Fibroblast of skin of scalp (primary cell): ENCODE data around the gene MEIS1.

ENCODE experiments used
- DNase-seq: peaks from one replicate; pipeline ENCODE4 v3.0.0-alpha.2; 2013

Gene MEIS1

DNA sequence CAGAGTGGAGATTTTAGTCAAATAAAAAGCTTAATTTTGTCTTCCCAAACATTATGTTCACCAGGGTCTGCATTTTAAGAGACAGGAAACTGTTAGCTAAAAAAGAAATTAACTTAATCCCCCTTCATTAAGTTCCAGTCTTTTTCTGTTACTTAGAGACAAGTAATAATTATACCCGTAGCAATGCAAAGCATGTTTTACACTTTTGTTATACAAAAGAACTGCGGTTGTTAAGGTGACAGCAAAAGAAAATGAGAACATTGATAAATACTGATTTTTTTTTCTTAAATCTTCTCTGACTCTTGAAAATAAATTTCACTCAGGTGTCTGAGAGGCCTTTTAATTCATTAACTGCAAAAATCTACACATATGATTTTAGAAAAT lies 101.4 kb downstream of the MEIS1 start:
- no peak for DNase-seq

DNA sequence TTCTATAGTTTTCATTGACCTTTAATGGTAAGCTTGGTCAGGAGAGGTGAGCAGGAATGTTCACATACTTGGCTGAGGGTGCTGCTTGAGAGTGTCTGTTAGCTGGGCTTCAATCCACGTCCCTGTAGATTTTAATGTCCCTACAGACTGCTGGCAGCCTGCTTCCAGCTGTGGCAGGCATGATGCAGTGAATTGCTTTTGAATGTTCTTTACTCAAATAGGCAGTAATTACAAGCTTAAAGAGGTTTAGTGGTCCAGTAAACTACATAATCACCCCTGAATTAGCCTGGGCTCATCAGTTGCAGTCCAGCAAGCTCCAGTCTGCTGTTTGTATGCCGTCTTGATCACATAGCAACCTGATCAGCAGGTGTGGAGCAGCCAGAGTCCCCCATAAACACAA lies 102.1 kb downstream of the MEIS1 start:
- peak; percentile 13 for DNase-seq

- DNase-seq, result no peak
These were observed 103.4 kb downstream of the MEIS1 start for GRCh38 chr2:66538291-66538690.

GRCh38 chr2:66539452-66539851 lies 104.5 kb downstream of the MEIS1 start:
- DNase-seq, result peak; percentile 23

GRCh38 chr2:66541646-66542045 lies 106.7 kb downstream of the MEIS1 start:
- DNase-seq, result no peak

DNA sequence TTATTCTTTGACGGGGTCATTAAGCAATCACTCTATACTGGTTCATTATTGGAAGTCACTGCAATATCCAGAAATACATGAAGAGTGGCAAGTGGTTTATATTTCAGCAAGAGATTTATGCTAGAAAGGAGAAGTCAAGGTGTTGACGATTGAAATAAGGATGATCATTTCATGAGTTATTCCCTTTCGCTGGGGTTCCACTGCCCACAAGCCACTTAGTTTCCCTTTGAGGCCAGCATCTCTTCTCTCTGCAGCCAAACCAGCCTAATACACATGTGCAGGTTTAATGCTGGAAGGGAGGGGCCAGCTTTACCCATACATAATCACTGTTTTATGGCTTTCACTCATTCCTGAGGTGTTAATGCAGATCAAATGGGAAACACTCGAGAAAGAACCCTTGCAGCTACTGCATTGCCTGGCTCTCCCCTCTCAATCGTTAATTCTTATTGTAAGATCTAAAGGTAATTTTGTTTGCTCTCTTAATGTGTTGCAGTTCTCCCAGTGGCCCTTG lies 108.4 kb downstream of the MEIS1 start:
- DNase-seq, result no peak

DNA sequence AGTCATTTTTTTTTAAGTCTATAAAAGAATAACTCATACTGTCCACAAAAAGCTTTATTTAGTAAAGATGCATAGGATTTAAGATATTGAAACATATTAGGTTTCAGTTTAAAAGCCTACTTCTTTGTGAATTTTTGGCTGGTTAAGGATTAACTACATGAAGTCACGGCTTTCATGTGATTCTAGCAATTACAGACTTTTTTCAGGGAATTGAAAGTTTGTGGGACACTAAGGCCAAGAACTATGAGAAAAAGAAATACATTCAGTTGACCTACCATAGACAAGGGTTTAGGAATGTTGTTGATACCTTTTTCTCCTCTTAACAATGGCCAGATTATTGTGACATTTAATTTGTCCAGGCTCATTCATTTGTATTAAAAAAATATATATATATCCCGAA lies 109.3 kb downstream of the MEIS1 start:
- no peak for DNase-seq

GRCh38 chr2:66545258-66545657 lies 110.3 kb downstream of the MEIS1 start:
- DNase-seq, result no peak

DNA sequence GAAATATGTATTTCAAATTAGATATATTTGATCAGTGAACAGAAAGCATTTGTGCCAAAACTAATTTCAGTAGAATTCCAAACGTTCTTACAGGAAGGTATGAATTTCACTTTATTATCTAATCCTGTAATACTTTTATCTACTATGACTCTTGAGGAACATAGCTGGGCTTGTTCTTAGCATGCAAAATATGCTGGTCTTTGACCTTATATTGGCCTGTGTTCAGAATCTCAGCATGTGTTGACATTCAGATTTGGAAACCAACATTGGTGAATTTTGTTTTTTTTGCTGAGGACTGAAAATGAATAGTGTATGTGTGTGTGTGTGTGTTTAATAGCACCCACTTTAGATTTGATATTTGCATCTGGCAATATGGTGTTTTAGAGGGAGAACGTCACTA lies 112.2 kb downstream of the MEIS1 start:
- DNase-seq, result peak; percentile 17

GRCh38 chr2:66547887-66548286 lies 113.0 kb downstream of the MEIS1 start:
- DNase-seq, result no peak

DNA sequence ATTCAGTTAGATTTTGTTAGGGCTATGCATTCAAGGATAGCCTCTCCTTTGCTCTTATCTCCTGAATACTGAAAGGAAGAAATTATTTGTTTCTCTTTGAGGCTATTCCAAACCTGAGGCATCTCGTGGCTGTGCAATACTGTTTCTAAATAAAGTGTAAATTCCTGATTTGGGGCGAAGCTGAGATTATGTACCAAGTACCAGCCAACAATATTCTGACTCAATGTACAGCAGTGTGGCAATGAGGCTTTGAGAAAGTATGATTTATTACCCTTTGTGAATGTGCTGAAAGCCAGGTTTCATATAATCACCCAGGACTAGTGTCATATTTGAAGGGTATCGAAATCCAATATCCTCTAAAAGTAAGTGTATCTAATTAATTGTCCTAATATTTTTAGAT lies 113.5 kb downstream of the MEIS1 start:
- DNase-seq, result no peak

- DNase-seq, result no peak
These were observed 115.9 kb downstream of the MEIS1 start for GRCh38 chr2:66550826-66551225.

DNA sequence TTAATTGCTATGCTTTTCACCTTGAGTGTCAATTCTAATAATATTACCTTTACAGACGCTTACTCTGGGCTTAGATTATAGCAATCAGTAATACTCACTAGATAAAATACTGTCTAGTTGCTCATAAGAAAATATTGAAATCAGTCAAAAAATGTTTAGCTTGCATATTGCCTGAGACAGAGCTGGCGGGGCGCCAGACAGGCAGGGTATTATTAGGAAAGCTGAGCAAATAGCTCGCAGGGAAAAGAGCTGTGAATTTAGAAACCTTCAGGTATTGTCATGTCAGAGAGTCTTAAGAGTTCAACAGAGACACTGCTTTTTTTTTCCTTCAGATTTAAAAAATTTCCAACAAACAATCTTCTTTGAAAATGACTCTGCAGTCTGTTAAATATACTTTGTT lies 118.4 kb downstream of the MEIS1 start:
- no peak for DNase-seq

GRCh38 chr2:66555091-66555490 lies 120.2 kb downstream of the MEIS1 start:
- DNase-seq, result peak; percentile 69

- no peak for DNase-seq
These were observed 120.8 kb downstream of the MEIS1 start for GRCh38 chr2:66555501-66556324.

GRCh38 chr2:66559672-66560071 lies 124.7 kb downstream of the MEIS1 start:
- DNase-seq, result no peak

DNA sequence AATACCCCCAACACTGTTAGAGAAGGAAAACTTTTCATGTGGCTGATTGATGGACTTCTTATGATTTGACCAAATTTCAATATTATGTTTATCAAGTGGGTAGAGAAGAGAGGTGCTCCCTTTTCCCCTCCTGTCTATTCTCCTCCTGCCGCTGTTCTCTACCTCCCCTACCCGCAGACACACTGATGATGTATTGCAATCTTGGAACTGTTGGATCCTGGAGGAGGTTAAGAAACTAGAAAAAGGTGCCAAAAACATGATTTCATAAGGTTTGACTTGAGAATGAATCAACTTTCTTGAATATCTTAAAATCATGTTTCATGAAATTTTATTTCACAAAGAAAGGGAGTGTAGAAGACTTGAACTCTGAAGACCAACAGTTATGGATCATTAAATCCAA lies 125.8 kb downstream of the MEIS1 start:
- DNase-seq, result no peak

- no peak for DNase-seq
These were observed 126.8 kb downstream of the MEIS1 start for GRCh38 chr2:66561645-66562303.

DNA sequence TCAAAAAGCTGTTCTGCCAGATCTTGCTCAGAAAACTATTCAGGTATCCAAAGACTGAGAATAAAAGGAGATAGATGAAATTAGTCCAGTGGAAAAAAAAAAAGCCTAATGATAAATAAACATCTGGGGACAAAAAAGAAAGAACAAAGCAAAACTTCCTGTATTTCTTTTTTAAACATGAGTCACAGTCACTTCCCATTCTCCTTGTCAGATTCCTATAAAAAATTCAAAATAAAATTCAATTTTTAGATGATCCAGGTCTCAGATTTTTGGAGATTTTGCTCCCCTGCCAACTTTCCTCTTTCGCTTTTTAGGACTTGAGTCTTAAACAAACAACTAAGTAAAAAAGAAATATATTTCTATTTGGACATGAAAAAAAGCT lies 127.4 kb downstream of the MEIS1 start:
- DNase-seq, result no peak

GRCh38 chr2:66563473-66563872 lies 128.5 kb downstream of the MEIS1 start:
- DNase-seq, result no peak

DNA sequence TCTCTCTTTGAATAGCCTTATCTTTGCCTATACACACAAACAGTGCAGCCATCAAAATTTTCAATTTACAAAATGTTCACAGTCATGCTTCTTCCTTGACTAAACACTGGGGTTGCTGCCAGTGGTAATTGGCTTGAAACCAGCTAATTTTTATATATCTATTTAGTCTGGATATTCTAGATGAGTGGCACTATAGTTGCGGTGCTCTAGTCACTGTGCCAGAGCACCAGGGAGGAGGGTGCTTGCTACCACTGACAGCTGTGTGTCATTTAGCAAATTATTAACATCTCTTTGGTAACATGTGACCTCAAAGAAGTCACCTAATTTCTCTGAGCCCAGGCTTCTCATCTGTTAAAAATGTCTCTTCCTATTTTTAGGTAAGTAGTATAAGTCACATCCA lies 130.4 kb downstream of the MEIS1 start:
- no peak for DNase-seq

GRCh38 chr2:66566726-66567399 lies 131.9 kb downstream of the MEIS1 start:
- no peak for DNase-seq

DNA sequence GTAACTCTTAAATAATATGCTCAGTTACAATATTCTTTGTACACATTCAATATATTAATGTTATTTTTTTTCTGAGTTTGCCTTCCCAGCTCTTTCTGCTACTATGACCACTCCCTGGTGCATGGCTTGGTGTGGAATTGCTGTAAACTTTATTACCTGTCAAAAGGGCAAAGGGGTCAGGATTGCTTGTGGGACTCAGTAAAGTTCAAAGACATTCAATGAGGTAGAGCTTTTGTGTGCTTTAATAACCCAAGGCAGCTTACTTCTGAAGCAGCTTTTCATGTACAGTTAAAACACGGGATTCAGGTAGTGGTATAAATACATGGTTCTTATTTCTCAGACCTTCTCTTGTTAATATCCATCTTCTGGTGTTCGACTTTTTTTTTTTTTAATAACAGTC lies 132.8 kb downstream of the MEIS1 start:
- no peak for DNase-seq
